Stomach (tissue), 4 donors: ENCODE data around the gene RET.

Source experiments
- CTCF ChIP-seq, 7 experiments: fragments of 450-650 bp in 4 of 7; fragments of 200-600 bp in 3 of 7; sonication (generic) in 3 of 7; IDR thresholded peaks; one replicate each; pipeline ENCODE4 v1.5.1; 2016 to 2019; ENCODE audit warnings: antibody characterized with exemption in 7 of 7, control low read depth in 2 of 7, mild to moderate bottlenecking in 1 of 7
- EP300 ChIP-seq: sonication (generic); formaldehyde crosslinking; IDR thresholded peaks from one replicate; pipeline ENCODE4 v1.6.1; 2017; ENCODE audit warnings: antibody characterized with exemption
- POLR2A ChIP-seq, 4 donors: fragments of 450-650 bp; IDR thresholded peaks; one replicate each; pipeline ENCODE4 v1.6.1; 2016; ENCODE audit warnings: antibody characterized with exemption in 4 of 4, control low read depth in 2 of 4, mild to moderate bottlenecking in 1 of 4, moderate library complexity in 1 of 4
- POLR2AphosphoS5 ChIP-seq, 3 donors: sonication (generic); formaldehyde crosslinking; IDR thresholded peaks; one replicate each; pipeline ENCODE4 v1.6.1; 2016; ENCODE audit warnings: antibody characterized with exemption in 3 of 3

- no peak for TF ChIP-seq CTCF (IDR thresholded peaks at IDR 0.05)
- TF ChIP-seq POLR2AphosphoS5 (IDR thresholded peaks at IDR 0.05) = no peak
- no peak for TF ChIP-seq POLR2A (IDR thresholded peaks at IDR 0.05)
- no peak for TF ChIP-seq EP300
These were observed 727 bp downstream of the RET start for GRCh38 chr10:43077421-43078171.
